ENCODE measurements around the gene GFRA3.
A peak's percentile ranks its signal among the peaks of the same experiment; 100 is the strongest.

The GFRA3 gene

GRCh38 chr5:138275895-138276294, 1.5 kb upstream of the GFRA3 start:
- TF ChIP-seq CTCF (IDR thresholded peaks at IDR 0.05; ENCODE audit: low read depth, low read length): no peak
- H3K36me3 ChIP-seq: no peaks in the 10 kb centered on the region
- no peaks in the 10 kb centered on the region for H3K9me3 ChIP-seq (ENCODE audit: severe bottlenecking)
- H3K27ac ChIP-seq: no peak overlapping the region
- no peak for DNase-seq
- H3K4me3 ChIP-seq (ENCODE audit: low read depth, low read length): no peak overlapping the region
- H3K27me3 ChIP-seq (ENCODE audit: insufficient read depth, low read depth, severe bottlenecking): peaks cover 5% of the 10 kb centered on the region

GRCh38 chr5:138275379-138275782, 960 bp upstream of the GFRA3 start:
- no peak overlapping the region for H3K27ac ChIP-seq
- no peaks in the 10 kb centered on the region for H3K36me3 ChIP-seq
- peaks cover 5% of the 10 kb centered on the region for H3K27me3 ChIP-seq (ENCODE audit: insufficient read depth, low read depth, severe bottlenecking)
- peak; percentile 14 for DNase-seq
- no peaks in the 10 kb centered on the region for H3K9me3 ChIP-seq (ENCODE audit: severe bottlenecking)
- H3K4me3 ChIP-seq (ENCODE audit: low read depth, low read length): no peak overlapping the region
- TF ChIP-seq CTCF (IDR thresholded peaks at IDR 0.05; ENCODE audit: low read depth, low read length): no peak

- H3K9me3 ChIP-seq (ENCODE audit: severe bottlenecking): no peaks in the 10 kb centered on the region
- TF ChIP-seq CTCF (IDR thresholded peaks at IDR 0.05; ENCODE audit: low read depth, low read length): no peak
- peaks cover 5% of the 10 kb centered on the region for H3K27me3 ChIP-seq (ENCODE audit: insufficient read depth, low read depth, severe bottlenecking)
- peak overlapping the region; percentile 35 for H3K4me3 ChIP-seq (ENCODE audit: low read depth, low read length)
- H3K27ac ChIP-seq: no peak overlapping the region
- no peaks in the 10 kb centered on the region for H3K36me3 ChIP-seq
- DNase-seq: no peak
Observed at GRCh38 chr5:138273834-138274188, 610 bp downstream of the GFRA3 start.

- TF ChIP-seq CTCF (IDR thresholded peaks at IDR 0.05; ENCODE audit: low read depth, low read length): no peak
- H3K4me3 ChIP-seq (ENCODE audit: low read depth, low read length): no peak overlapping the region
- peaks cover 5% of the 10 kb centered on the region for H3K27me3 ChIP-seq (ENCODE audit: insufficient read depth, low read depth, severe bottlenecking)
- no peak overlapping the region for H3K27ac ChIP-seq
- DNase-seq: no peak
- H3K36me3 ChIP-seq: no peaks in the 10 kb centered on the region
- H3K9me3 ChIP-seq (ENCODE audit: severe bottlenecking): no peaks in the 10 kb centered on the region
Observed at GRCh38 chr5:138272681-138273080, 1.7 kb downstream of the GFRA3 start.

GRCh38 chr5:138271281-138271680, 3.1 kb downstream of the GFRA3 start:
- H3K9me3 ChIP-seq (ENCODE audit: severe bottlenecking): no peaks in the 10 kb centered on the region
- peaks cover 5% of the 10 kb centered on the region for H3K27me3 ChIP-seq (ENCODE audit: insufficient read depth, low read depth, severe bottlenecking)
- TF ChIP-seq CTCF (IDR thresholded peaks at IDR 0.05; ENCODE audit: low read depth, low read length): no peak
- no peak for DNase-seq
- H3K27ac ChIP-seq: no peak overlapping the region
- no peaks in the 10 kb centered on the region for H3K36me3 ChIP-seq
- no peak overlapping the region for H3K4me3 ChIP-seq (ENCODE audit: low read depth, low read length)

GRCh38 chr5:138264183-138264582, 10.2 kb downstream of the GFRA3 start:
- no peak for DNase-seq
- H3K9me3 ChIP-seq (ENCODE audit: severe bottlenecking): no peaks in the 10 kb centered on the region
- H3K4me3 ChIP-seq (ENCODE audit: low read depth, low read length): no peak overlapping the region
- H3K27me3 ChIP-seq (ENCODE audit: insufficient read depth, low read depth, severe bottlenecking): no peaks in the 10 kb centered on the region
- no peak for TF ChIP-seq CTCF (IDR thresholded peaks at IDR 0.05; ENCODE audit: low read depth, low read length)
- H3K36me3 ChIP-seq: no peaks in the 10 kb centered on the region
- no peak overlapping the region for H3K27ac ChIP-seq

Data from WERI-Rb-1 (cell line).